Osteoblast (primary cell): ENCODE results near the gene MAP4K3. TPM values are rescaled to one million over a fixed set of nuclear protein-coding genes. Genes with fewer than 3 reads are reported as not detected.

ENCODE experiments used
- DNase-seq: peaks from one replicate; pipeline ENCODE4 v3.0.0; 2011; ENCODE audit warnings: low spot score, mixed read lengths; ENCODE audit not compliant: insufficient read length; ENCODE audit errors: missing footprints
- H2AFZ ChIP-seq: 2 replicates; pipeline ENCODE4 v1.6.0; 2011; ENCODE audit warnings: mild to moderate bottlenecking, low read length
- H3K27ac ChIP-seq: 2 replicates; pipeline ENCODE4 v1.5.1; 2011; ENCODE audit warnings: mild to moderate bottlenecking, low read depth, low read length, moderate library complexity
- H3K27me3 ChIP-seq: 2 replicates; pipeline ENCODE4 v1.6.0; 2012; ENCODE audit warnings: mild to moderate bottlenecking, control low read depth, inconsistent platforms, low read length, moderate library complexity; ENCODE audit not compliant: insufficient read depth
- H3K36me3 ChIP-seq: 2 replicates; pipeline ENCODE4 v1.5.1; 2011; ENCODE audit warnings: mild to moderate bottlenecking, low read length, control low read depth, moderate library complexity; ENCODE audit not compliant: insufficient read depth
- H3K4me1 ChIP-seq: 2 replicates; pipeline ENCODE4 v1.5.1; 2011; ENCODE audit warnings: mild to moderate bottlenecking, low read length, control low read depth, moderate library complexity; ENCODE audit not compliant: insufficient read depth
- H3K4me2 ChIP-seq: 2 replicates; pipeline ENCODE4 v1.6.0; 2011; ENCODE audit warnings: mild to moderate bottlenecking, low read length; ENCODE audit not compliant: insufficient read depth
- H3K4me3 ChIP-seq: fragments of 200-600 bp; sonication (generic); 3 replicates; pipeline ENCODE4 v1.5.1; 2012; ENCODE audit warnings: mild to moderate bottlenecking, low read length, inconsistent platforms; ENCODE audit not compliant: insufficient read depth
- H3K79me2 ChIP-seq: 2 replicates; pipeline ENCODE4 v1.6.0; 2012; ENCODE audit warnings: mild to moderate bottlenecking, low read length, control low read depth, inconsistent platforms; ENCODE audit not compliant: insufficient read depth
- H3K9me3 ChIP-seq: 2 replicates; pipeline ENCODE4 v1.5.1; 2011; ENCODE audit warnings: low read depth, low read length, control low read depth
- H4K20me1 ChIP-seq: 2 replicates; pipeline ENCODE4 v1.6.0; 2012; ENCODE audit warnings: mild to moderate bottlenecking, low read length, control low read depth; ENCODE audit not compliant: insufficient read depth
- total RNA-seq: library from RNA; depleted of rRNA; stranded (reverse); fragments of >200 nt; gene quantifications from 2 replicates; pipeline ENCODE4 v1.2.3, GENCODE V29; 2012
- TF ChIP-seq, protein P1 (sequence below): IDR thresholded peaks from 2 replicates; pipeline ENCODE4 v1.5.1; 2011; ENCODE audit warnings: mild to moderate bottlenecking, low read depth, low read length, moderate library complexity; ENCODE audit errors: extremely low read depth

The MAP4K3 gene
- total RNA-seq, 1 donor, result 51.8 TPM

DNA sequence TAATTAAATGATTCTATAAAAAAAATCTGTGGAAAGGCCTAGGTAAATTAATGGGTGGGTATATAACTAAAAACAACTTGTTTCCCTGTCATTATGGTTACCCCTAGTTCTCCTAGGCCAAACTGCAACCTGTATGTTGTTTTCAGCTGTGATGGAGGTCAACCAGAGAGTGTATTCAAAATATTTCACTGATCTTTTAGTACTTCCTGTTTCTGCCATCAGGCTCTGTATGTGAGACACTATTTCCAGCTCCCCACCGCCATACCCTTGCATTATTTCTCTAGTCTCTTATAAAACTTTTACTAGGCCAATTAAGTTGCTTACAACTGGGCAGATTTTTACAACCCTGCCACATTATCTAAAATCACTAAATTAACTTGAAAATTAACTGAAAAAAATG lies 172.4 kb downstream of the MAP4K3 start:
- Histone ChIP-seq H3K27me3 (no peaks in the 10 kb centered on the region), H3K4me1 (peaks cover 7% of the 10 kb centered on the region), H3K9me3 (no peaks in the 10 kb centered on the region), H4K20me1 (no peaks in the 10 kb centered on the region), H3K79me2 (no peaks in the 10 kb centered on the region), H3K4me2 (no peak overlapping the region), H3K4me3 (no peak overlapping the region), H3K36me3 (peaks cover 36% of the 10 kb centered on the region), H3K27ac (no peak overlapping the region), H2AFZ (no peak overlapping the region)
- no peak for DNase-seq
- TF ChIP-seq, protein P1, sequence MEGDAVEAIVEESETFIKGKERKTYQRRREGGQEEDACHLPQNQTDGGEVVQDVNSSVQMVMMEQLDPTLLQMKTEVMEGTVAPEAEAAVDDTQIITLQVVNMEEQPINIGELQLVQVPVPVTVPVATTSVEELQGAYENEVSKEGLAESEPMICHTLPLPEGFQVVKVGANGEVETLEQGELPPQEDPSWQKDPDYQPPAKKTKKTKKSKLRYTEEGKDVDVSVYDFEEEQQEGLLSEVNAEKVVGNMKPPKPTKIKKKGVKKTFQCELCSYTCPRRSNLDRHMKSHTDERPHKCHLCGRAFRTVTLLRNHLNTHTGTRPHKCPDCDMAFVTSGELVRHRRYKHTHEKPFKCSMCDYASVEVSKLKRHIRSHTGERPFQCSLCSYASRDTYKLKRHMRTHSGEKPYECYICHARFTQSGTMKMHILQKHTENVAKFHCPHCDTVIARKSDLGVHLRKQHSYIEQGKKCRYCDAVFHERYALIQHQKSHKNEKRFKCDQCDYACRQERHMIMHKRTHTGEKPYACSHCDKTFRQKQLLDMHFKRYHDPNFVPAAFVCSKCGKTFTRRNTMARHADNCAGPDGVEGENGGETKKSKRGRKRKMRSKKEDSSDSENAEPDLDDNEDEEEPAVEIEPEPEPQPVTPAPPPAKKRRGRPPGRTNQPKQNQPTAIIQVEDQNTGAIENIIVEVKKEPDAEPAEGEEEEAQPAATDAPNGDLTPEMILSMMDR, result no peak

DNA sequence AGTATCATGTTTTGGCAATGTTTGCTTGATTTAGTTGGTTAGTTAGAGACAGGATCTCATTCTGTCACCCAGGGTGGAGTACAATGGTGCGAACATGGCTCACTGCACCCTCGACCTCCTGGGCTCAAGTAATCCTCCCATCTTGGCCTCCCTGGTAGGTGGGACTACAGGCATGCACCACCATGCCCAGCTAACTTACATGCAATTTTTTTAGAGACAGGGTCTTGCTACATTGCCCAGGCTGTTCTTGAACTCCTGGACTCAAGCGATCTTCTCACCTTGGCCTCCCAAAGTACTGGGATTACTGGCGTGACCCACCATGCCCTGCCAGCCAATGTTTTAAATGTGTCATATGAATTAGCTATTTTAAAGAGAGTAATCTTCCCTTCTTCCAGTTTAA lies 177.0 kb downstream of the MAP4K3 start:
- DNase-seq, result no peak
- H3K4me3 ChIP-seq, result no peak overlapping the region
- H3K4me2 ChIP-seq, result no peak overlapping the region
- H4K20me1 ChIP-seq, result no peaks in the 10 kb centered on the region
- H3K9me3 ChIP-seq, result no peaks in the 10 kb centered on the region
- H3K27ac ChIP-seq, result no peak overlapping the region
- no peaks in the 10 kb centered on the region for H3K27me3 ChIP-seq
- no peaks in the 10 kb centered on the region for H3K79me2 ChIP-seq
- peaks cover 68% of the 10 kb centered on the region for H3K36me3 ChIP-seq
- H3K4me1 ChIP-seq, result no peaks in the 10 kb centered on the region
- no peak overlapping the region for H2AFZ ChIP-seq
- TF ChIP-seq, protein P1, result no peak

DNA sequence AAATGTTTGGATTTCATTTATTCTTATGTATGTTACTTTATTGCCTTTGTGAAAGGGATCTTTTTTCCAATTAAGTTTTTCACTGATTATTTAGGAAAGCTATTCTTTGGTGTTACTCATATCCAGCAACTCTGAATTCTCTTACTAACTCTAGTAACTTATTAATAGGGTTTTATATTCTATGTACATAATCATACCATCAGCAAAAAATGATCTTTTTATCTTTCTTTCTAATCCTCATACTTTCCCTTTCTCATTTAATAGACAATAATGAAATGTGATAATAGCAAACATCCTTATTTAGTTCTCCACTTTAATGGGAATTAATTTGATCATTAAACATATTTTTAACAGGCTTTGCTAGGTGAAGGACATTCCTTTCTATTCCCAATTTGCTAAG lies 181.0 kb downstream of the MAP4K3 start:
- no peaks in the 10 kb centered on the region for H3K9me3 ChIP-seq
- H3K4me1 ChIP-seq, result no peaks in the 10 kb centered on the region
- TF ChIP-seq, protein P1, result no peak
- no peak overlapping the region for H3K4me3 ChIP-seq
- no peaks in the 10 kb centered on the region for H3K27me3 ChIP-seq
- no peak overlapping the region for H3K27ac ChIP-seq
- H3K36me3 ChIP-seq, result peaks cover 81% of the 10 kb centered on the region
- no peaks in the 10 kb centered on the region for H4K20me1 ChIP-seq
- H2AFZ ChIP-seq, result no peak overlapping the region
- no peaks in the 10 kb centered on the region for H3K79me2 ChIP-seq
- H3K4me2 ChIP-seq, result no peak overlapping the region
- DNase-seq, result no peak

DNA sequence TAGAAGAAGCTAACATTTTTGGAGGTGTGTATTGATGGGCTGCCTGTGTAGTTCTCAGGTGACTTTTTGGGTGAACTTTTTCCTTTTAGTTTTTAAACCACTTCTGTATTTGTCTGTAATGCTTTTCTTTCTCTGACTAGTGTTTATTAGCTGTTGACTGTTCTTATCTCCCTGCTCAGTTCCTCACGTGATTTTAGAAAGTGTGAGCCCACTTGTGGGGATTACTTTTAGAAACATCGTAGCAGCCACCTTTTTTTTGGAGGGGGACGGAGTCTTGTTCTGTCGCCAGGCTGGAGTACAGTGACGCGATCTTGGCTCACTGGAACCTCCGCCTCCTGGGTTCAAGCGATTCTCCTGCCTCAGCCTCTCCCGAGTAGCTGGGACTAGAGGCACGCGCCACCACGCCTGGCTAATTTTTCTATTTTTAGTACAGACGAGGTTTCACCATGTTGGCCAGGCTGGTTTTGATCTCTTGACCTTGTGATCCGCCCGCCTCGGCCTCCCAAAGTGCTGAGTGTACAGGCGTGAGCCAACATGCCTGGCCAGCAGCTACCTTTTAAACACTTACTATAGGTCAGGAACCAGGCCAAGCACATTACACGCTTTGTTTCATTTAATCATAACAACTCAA lies 184.1 kb downstream of the MAP4K3 start:
- Histone ChIP-seq H3K27me3 (no peaks in the 10 kb centered on the region), H3K9me3 (no peaks in the 10 kb centered on the region), H3K27ac (no peak overlapping the region), H2AFZ (no peak overlapping the region), H3K4me1 (no peaks in the 10 kb centered on the region), H3K4me2 (no peak overlapping the region), H3K36me3 (peaks cover 63% of the 10 kb centered on the region), H3K79me2 (no peaks in the 10 kb centered on the region), H4K20me1 (no peaks in the 10 kb centered on the region), H3K4me3 (no peak overlapping the region)
- TF ChIP-seq, protein P1, result no peak
- no peak for DNase-seq
